ENCODE measurements around the gene TEPSIN.

- TF ChIP-seq CTCF (IDR thresholded peaks at IDR 0.05) (no peak), POLR2A (IDR thresholded peaks at IDR 0.05) (no peak)
Observed at GRCh38 chr17:81210868-81211267, 28.0 kb downstream of the TEPSIN start.
